Measurements from ENCODE around the gene ARID3C. TPM values are rescaled to one million over a fixed set of nuclear protein-coding genes. Genes with fewer than 3 reads are reported as not detected.
A peak's percentile ranks its signal among the peaks of the same experiment; 100 is the strongest.

ARID3C gene
- polyA plus RNA-seq, 2 of the 4 experiments (the other 2 are of a cell fraction), result 0.09 to 0.12 TPM

DNA sequence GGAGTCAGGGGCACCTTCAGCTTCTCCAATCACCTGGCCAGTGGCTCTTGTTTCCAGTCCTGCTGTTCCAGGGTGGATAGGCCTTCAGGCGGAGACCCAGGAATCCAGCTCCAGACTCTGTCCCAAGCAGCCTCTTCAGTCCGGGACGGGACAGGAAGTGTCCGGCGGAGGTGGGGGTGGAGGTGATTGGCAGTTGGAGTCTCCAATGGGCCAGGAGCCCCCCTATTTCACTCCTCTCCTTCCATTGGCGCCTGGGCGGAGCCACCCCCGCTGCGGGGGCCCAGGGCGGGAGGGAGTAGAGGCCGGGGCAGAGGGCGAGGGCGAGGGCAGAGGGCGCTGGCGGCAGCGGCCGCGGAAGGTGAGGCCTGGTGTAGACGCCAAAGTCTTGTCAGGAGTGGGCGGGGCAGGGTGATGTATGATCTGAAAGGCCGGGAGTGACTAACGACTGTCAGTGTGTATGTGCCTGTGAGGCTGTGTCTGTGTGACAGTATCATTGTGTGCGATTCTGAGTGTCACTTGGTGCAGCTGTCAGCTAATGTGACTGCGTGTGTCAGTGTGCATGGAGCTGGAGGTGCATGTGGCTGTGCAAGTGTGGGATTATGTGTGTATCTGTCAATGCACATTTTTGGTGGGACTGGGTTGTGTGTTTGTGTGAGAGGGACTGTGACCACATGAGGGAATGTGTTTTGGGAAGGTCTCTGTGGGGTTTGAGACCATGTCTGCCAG, 23.2 kb upstream of the ARID3C start, which contains the start of gene IL11RA:
IL11RA (plus strand) TSS at position 310 of the 726 bp plus-strand sequence. CDS start 3,033 bp downstream, outside the sequence.
- Histone ChIP-seq H3K9me3 (no peaks in the 10 kb centered on the region), H3K4me1 (peaks cover 28% of the 10 kb centered on the region), H3K27ac (peak within 1 kb of the TSS; percentile 77 to 89), H3K4me3 (peak within 1 kb of the TSS; percentile 37), H3K4me2 (peak within 1 kb of the TSS; percentile 76)
- TF ChIP-seq HOXB5 (CRISPR knock-in tag; IDR thresholded peaks at IDR 0.05) (peak; percentile 69; the same call in 1 of the 2 replicates), POLR2A (IDR thresholded peaks at IDR 0.05; ENCODE audit: low read length) (peak; percentile 55), FOSL2 (IDR thresholded peaks at IDR 0.05) (no peak), FOSL2 (CRISPR knock-in tag; IDR thresholded peaks at IDR 0.05) (0 out of 2 replicates have a peak, but pooled peaks have one; percentile 24), KDM5A (IDR thresholded peaks at IDR 0.05) (no peak), JUN (IDR thresholded peaks at IDR 0.05) (peak in 1 of 2 experiments; percentile 54; a peak in 2 of 5 replicates), NR3C1 (IDR thresholded peaks at IDR 0.05) (no peak)
- TF ChIP-seq, protein P1, sequence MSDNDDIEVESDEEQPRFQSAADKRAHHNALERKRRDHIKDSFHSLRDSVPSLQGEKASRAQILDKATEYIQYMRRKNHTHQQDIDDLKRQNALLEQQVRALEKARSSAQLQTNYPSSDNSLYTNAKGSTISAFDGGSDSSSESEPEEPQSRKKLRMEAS (IDR thresholded peaks at IDR 0.05), result peak; percentile 54; the same call in 1 of the 2 replicates
- TF ChIP-seq, protein P2, sequence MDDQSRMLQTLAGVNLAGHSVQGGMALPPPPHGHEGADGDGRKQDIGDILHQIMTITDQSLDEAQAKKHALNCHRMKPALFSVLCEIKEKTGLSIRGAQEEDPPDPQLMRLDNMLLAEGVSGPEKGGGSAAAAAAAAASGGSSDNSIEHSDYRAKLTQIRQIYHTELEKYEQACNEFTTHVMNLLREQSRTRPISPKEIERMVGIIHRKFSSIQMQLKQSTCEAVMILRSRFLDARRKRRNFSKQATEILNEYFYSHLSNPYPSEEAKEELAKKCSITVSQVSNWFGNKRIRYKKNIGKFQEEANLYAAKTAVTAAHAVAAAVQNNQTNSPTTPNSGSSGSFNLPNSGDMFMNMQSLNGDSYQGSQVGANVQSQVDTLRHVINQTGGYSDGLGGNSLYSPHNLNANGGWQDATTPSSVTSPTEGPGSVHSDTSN (IDR thresholded peaks at IDR 0.05), result peak; percentile 92
- WGBS (ENCODE audit: missing lambda C conversion rate), result 0% methylated on average over 15 of the region's 24 CpGs
- ATAC-seq, result peak; percentile 81 to 94
- DNase-seq (ENCODE audit: low read depth in 1 of 2, low spot score in 1 of 2), result peak; percentile 89 to 91
- POLR2A ChIA-PET, result interaction anchor here (1.0 to 2.1 kb wide), 3 partner anchors 10 to 15 kb away, joined by 3 to 8 read pairs (median 6); partner anchors contain the start of genes CCL27 and SIGMAR1
- CTCF ChIA-PET, result interaction anchor here (0.6 to 22.6 kb wide), 6 partner anchors 9 to 610 kb away, joined by 3 to 288 read pairs (median 4); partner anchors contain the start of genes CCL27 and SIGMAR1
- FAIRE-seq, result no peak

DNA sequence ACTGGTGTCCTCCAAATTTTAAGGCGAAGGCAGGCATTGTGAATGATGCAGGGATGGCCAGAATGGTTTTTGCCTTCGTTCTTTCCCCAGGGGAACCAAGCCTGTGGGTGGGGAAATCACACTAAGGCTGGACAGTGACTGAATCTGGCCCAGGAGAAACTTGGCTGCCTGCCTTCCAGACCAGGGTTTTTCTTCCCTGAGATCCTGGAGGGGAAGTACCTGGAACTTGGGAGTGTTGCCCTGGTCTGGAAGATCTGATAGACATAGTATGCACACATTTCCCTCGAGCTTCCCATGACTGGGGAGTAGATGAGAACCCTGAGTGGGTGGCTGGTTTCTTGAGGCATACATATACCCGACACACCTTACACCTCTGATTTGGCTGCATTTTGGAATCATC, 22.5 kb upstream of the ARID3C start:
- Histone ChIP-seq H3K9me3 (no peaks in the 10 kb centered on the region), H3K4me1 (peaks cover 28% of the 10 kb centered on the region), H3K4me2 (peak overlapping the region; percentile 76), H3K4me3 (peak overlapping the region; percentile 37), H3K27ac (peak overlapping the region; percentile 77 to 89)
- ChIA-PET POLR2A (interaction anchor here (1.0 to 2.1 kb wide), 3 partner anchors 11 to 14 kb away, joined by 3 to 8 read pairs (median 6); partner anchors contain the start of genes CCL27 and SIGMAR1), CTCF (interaction anchor here (0.9 to 22.6 kb wide), 5 partner anchors 10 to 51 kb away, joined by 3 to 288 read pairs (median 14); partner anchors contain the start of genes CCL27 and SIGMAR1)
- ATAC-seq, result no peak
- no peak for FAIRE-seq
- TF ChIP-seq RNF2 (IDR thresholded peaks at IDR 0.05; ENCODE audit: borderline replicate concordance, low read depth) (no peak), ZFP36 (IDR thresholded peaks at IDR 0.05; ENCODE audit: borderline replicate concordance, partially characterized antibody) (no peak), RARB (CRISPR knock-in tag; IDR thresholded peaks at IDR 0.05) (no peak), ZSCAN20 (CRISPR knock-in tag; IDR thresholded peaks at IDR 0.05) (no peak), HDAC2 (IDR thresholded peaks at IDR 0.05) (no peak), ZC3H11A (IDR thresholded peaks at IDR 0.05) (no peak), RCOR1 (IDR thresholded peaks at IDR 0.05; ENCODE audit: low read depth, low read length) (no peak), SMC3 (IDR thresholded peaks at IDR 0.05) (no peak), NPAS2 (CRISPR knock-in tag; IDR thresholded peaks at IDR 0.05; ENCODE audit: borderline replicate concordance) (no peak), CBX2 (IDR thresholded peaks at IDR 0.05; ENCODE audit: borderline replicate concordance, low read depth) (no peak), HOXA7 (CRISPR knock-in tag; IDR thresholded peaks at IDR 0.05) (no peak), TP53 (CRISPR knock-in tag; IDR thresholded peaks at IDR 0.05) (no peak), CHD2 (IDR thresholded peaks at IDR 0.05; ENCODE audit: low read length, partially characterized antibody) (no peak)
- TF ChIP-seq, protein P1 (IDR thresholded peaks at IDR 0.05), result no peak
- DNase-seq (ENCODE audit: low read depth in 1 of 2, low spot score in 1 of 2), result no peak
- 56% methylated on average over 4 of the region's 4 CpGs for WGBS (ENCODE audit: missing lambda C conversion rate)

DNA sequence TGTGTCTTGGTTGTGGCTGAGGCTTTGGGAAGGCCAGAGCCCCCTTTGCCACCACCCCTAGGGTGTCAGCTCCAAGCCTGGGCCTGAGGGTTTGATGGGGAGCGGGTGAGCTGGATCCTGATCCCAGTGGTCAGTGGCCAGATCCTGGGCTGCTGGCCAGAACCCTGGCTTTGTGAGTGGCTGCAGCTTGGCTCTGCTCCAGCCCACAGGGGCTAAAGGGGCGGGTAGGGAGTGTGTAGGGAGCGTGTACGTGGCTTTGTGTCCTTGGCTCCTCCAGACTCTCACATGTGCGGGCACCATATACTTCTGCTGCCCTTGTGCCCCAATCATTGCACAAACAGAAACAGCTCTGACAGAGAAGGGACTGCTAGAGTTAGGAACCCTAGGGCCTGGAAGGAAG, 21.9 kb upstream of the ARID3C start:
- peak overlapping the region; percentile 76; the same call in 2 of the 3 replicates for H3K4me2 ChIP-seq
- DNase-seq (ENCODE audit: low read depth in 1 of 2, low spot score in 1 of 2), result no peak
- POLR2A ChIA-PET, result interaction anchor here (1.8 to 2.1 kb wide), 2 partner anchors 13 to 14 kb away, joined by 6 to 8 read pairs; partner anchors contain the start of gene SIGMAR1
- H3K9me3 ChIP-seq, result no peaks in the 10 kb centered on the region
- TF ChIP-seq MAZ (IDR thresholded peaks at IDR 0.05; ENCODE audit: borderline replicate concordance, low read depth, low read length), result no peak
- TF ChIP-seq, protein P2 (IDR thresholded peaks at IDR 0.05), result no peak
- TF ChIP-seq RAD21 (conservative IDR thresholded peaks at IDR 0.05 in 1 of 2, IDR thresholded peaks at IDR 0.05 in 1 of 2), result no peak
- TF ChIP-seq SREBF2 (IDR thresholded peaks at IDR 0.05), result no peak
- FAIRE-seq, result no peak
- no peak overlapping the region for H3K4me3 ChIP-seq
- CTCF ChIA-PET, result interaction anchor here (0.7 to 22.6 kb wide), 6 partner anchors 10 to 59 kb away, joined by 3 to 288 read pairs (median 9); partner anchors contain the start of genes CCL27 and SIGMAR1
- WGBS (ENCODE audit: missing lambda C conversion rate), result 94% methylated on average over 4 of the region's 5 CpGs
- peaks cover 33% of the 10 kb centered on the region for H3K4me1 ChIP-seq
- no peak for ATAC-seq
- no peak overlapping the region; a peak in 1 of 6 replicates for H3K27ac ChIP-seq

All from A549 (cell line).